GM15510 (cell line): ENCODE results near the gene PDS5B.

Source experiments
- POLR2A ChIP-seq: IDR thresholded peaks from 3 replicates; pipeline ENCODE4 v1.6.1; 2011; ENCODE audit warnings: borderline replicate concordance; ENCODE audit not compliant: insufficient read length; ENCODE audit errors: extremely low read depth

The PDS5B gene

DNA sequence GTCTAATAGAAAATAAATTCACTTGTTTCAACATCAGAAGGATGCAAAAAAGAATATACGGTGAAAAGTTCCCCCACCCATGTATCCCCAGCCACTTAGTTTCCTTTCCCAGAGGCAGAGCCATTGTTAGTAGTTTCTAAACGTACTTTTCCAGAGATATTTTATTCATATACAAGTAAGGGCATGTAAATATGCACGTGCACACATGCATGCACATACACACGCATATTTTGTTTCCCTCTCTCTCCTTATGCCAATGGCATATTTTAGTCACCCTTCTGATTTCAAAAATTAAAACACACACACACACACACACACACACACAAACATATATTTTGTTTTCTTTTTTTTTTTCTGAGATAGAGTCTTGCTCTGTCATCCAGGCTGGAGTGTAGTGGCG lies 147.4 kb downstream of the PDS5B start:
- no peak for TF ChIP-seq POLR2A

DNA sequence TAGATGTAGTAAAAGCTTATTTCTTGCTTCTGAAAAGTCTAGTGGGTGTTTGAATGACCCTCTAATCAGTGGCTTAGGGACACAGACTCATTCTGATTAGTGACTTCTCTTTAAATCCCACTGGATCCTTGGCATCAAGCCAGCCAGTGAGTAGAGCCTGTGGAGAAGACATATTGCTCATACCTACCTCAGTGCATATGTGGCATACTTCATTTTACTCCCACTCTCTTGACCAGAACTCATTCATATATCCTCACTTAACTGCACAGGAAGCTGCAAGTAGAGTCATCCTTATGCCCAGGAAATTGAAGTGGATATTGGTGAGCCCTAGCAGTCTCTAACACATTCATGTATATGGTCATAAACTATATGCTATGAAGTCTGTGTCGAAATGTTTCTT lies 148.3 kb downstream of the PDS5B start:
- TF ChIP-seq POLR2A, result no peak

DNA sequence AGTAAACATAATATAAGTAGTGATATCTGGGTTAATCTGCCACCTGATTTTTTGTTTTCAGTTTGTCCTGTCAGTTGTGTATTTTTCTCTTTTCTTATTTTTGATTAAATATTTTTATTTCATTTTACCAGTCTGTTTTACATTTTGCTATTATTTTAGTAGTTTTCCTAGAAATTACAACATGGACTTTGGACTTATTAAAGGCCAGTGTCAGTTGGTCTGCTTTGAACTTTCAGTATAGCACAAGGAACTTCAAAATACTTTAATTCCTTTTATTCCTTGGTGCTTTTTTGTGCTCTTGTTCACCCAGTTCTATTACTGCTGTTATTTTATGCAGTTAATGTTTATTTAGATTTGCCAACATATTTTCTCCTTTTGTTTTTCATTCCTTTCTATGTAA lies 149.6 kb downstream of the PDS5B start:
- no peak for TF ChIP-seq POLR2A

DNA sequence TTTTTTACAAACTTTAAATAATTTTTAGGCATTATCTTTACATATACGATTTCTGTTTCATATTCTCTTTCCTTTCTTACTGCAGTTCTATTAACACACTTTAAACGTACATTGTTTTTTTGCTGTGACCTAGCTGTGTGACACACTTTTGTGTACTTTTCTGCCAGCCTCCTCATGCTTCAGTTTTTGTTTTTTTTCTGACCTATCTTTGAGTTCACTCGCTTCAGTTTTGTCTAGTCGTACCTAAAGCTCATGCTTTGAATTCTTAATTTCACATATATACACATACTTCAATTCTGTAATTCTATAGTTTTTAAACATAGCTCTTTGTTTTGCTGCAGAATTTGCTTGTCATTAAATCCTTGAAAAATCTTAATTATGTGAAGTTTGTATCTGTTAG lies 150.4 kb downstream of the PDS5B start:
- TF ChIP-seq POLR2A, result no peak

DNA sequence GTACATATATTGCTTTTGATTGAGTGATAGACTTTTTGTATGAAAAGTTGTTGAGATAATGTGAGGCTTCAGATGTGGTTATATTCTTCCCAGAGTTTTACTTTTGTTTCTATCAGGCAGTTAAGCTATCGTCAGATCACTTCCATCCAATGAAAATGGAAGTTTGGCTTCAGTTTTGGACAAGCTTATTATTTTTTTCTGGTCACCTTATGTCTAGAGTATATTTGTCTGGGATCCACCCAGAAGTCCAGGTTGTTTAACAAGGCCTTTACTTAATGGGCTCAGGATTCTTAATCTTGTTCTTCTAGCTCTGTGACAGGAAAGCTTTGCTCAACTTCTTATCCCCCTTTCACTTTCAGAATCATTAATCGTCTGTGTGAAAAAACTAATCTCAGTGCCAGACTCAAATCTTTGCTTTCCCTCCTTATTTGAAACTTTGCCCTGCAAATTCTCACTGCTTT lies 150.9 kb downstream of the PDS5B start:
- TF ChIP-seq POLR2A, result no peak

DNA sequence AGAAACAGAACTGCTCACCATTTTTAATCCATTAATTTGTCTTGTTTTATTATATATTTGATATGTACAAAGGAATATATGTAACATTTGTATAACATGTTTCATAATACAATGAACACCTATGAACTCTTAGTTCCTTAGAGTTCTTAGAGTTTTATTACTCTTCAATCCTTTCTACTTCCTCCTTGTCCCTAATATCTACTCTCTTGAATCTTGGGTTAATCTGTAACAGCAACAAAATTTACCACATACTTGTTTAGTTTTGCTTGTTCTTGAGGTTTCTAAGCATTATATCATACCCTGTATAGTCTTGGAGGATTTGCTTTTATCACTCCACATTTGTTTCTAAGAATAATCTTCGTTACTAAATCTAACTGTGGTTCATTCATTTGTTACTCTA lies 151.4 kb downstream of the PDS5B start:
- no peak for TF ChIP-seq POLR2A

DNA sequence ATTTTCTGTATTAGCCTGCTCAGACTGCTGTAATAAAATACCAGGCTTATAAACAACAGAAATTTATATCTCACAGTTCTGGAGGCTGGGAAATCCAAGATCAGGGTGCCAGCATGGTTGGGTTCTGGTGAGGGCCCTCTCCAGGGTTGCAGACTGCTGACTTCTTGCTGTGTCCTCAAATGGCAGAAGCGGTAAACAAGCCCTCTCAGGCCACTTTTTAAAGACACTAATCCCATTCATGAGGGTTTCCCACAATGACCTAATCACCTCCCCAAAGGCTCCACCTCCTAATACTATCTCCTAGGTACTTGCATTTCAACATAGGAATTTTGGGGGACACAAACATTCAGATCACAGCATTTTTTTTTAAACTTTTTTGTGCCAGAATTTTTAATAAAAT lies 159.3 kb downstream of the PDS5B start:
- TF ChIP-seq POLR2A, result no peak

DNA sequence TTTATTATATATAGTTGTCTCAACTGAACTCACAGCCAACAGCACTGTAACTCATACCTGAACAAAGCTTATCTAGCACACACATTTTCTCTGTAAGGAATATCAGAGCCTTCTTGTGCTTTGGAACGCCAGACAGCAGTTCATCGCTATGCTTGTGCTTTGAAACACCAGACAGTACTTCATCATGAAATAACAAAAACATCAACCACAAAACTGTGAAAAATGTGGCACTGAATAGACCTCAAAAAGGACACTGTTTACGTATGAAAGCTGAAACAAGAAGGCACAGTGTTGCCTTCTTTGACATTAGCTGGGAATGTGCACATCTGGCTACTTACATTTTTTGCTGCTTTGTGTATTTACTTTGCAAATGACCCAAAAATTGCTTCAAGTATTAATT lies 160.2 kb downstream of the PDS5B start:
- TF ChIP-seq POLR2A, result no peak

DNA sequence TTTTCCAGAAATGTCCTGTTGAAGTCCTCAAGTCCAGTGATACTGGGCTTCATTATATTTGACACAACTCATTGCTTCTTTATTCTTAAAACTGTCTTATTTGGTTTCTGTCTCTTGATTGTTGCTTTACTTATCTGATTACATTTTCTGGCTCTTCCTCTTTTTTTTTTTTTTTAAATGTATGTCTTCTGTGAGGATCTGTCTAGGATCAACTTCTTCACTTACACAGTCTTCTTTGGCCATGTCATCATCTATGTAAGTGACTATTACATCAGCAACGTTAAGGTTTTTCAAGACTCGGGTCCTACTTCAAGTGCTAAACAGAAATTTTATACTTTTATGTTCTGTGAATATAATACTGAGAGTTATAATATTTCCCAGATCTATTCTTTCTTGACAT lies 162.1 kb downstream of the PDS5B start:
- TF ChIP-seq POLR2A, result no peak

DNA sequence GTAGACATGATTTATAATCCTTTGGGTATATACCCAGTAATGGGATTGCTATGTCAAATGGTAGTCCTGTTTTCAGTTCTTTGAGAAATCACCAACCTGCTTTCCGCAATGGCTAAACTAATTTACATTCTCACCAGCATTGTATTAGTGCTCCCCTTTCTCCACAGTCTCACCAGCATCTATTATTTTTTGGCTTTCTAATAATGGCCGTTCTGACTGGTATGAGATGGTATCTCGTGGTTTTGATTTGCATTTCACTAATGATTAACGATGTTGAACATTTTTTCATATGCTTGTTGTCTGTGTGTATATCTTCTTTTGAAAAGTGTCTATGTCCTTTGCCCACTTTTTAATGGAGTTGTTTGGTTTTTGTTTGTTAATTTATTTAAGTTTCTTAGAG lies 165.1 kb downstream of the PDS5B start:
- TF ChIP-seq POLR2A, result no peak

DNA sequence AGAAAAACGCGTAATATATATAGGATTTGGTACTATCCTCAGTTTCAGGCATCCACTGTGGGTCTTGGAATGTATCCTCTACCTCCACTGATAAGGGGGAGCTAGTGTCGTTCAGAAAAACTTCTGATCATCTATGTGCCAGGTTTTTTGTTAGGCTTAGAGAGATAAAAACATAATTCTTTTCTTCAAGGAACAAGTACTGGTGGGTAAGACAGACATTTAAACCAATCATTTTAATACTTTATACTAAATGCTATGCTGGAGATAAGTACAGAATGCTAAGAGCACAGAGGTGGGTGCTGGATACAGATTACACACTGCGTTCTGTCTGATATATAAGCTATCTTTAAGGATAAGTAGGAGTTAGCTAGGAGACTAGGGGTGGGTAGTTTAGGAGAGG lies 166.1 kb downstream of the PDS5B start:
- TF ChIP-seq POLR2A, result no peak

DNA sequence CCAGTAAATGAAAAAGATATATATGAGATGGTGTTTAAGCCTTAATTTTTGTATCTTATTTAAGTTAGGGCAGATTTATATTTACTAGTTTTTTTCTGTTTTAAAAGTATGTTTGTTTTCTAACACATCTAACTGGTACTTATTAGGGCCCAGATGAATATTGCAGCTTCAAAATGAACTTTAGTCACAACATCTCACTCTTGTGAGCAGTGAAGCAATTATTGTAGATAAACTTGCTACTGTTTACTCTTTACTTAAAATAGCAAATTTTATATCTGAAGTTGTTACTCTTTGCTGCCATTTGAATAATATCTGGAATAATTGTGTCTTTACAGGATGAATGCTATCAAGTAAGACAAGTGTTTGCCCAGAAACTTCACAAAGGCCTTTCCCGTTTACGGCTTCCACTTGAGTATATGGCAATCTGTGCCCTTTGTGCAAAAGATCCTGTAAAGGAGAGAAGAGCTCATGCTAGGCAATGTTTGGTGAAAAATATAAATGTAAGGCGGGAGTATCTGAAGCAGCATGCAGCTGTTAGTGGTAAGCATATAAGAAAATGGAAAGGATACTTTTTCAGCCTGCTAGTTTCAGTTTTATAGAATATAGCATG lies 166.8 kb downstream of the PDS5B start:
- TF ChIP-seq POLR2A, result no peak

DNA sequence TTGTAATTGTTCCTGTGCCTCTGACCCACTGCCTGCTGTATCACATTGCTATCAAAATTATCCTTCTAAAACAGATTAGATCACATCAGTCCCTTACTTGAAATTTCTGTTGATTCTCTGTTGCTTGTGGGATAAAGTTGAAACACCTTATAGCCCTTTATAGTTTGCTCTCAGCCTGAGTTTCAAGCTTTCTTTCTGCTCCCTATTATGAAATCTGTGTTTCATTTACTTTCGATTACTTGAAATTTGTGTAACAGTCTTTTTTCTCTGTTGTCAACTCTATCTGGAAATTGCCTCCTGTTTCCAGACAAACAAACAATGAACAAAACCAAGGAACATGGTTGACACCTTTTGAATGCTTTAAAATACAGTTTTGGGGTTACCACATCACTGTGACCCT lies 167.9 kb downstream of the PDS5B start:
- TF ChIP-seq POLR2A, result no peak

DNA sequence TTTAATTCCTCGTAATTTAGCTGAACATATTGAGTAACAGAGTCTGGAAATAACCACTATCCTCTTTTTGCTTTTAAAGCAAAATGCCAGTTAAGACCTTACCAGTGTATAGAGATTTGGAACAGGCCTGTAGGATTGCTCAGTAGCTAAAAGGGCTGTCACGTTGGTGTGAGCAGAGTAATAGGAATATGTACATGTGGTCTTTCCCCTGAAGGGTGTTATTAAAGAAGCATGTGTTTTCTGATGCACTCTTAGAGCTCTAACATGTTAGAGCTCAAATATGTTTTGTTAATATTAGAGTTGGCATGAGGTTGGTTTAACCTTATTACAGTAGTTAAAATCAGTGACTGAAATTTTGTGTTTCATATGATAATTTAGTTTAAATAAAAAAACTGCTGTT lies 172.9 kb downstream of the PDS5B start:
- no peak for TF ChIP-seq POLR2A

DNA sequence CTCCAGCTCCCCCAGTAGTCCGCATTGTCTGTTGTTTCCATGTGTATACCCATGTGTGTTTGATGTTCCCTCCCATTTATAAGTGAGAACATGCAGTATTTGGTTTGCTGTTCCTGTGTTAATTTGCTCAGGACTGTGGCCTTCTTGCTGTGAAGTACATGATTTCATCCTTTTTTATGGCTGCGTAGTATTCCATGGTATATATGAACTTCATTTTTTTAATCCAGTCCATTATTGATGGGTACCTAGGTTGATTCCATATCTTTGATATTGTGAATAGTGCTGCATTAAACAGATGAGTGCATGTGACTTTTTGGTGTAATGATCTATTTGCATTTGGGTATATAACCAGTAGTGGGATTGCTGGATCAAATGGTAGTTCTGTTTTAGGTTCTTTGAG lies 175.2 kb downstream of the PDS5B start:
- TF ChIP-seq POLR2A, result no peak

DNA sequence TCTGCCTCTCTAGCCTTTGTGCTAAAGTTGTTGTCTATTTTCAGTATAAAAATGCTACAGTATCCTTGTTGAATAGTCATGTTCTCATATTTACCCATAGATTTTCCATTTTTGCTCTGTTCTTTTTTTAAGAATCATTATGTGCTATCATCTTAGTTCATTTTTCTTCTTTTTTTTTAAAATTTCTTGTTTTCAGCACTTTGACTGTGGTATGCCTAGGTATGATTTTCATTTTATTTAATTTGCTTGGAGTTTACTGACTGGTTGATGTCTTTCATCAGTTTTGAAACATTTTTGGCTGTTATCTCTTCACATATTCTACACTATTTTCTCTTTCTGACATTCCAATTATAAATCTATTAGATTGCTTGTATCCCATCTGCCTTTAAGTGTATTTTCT lies 192.9 kb downstream of the PDS5B start:
- TF ChIP-seq POLR2A, result no peak

DNA sequence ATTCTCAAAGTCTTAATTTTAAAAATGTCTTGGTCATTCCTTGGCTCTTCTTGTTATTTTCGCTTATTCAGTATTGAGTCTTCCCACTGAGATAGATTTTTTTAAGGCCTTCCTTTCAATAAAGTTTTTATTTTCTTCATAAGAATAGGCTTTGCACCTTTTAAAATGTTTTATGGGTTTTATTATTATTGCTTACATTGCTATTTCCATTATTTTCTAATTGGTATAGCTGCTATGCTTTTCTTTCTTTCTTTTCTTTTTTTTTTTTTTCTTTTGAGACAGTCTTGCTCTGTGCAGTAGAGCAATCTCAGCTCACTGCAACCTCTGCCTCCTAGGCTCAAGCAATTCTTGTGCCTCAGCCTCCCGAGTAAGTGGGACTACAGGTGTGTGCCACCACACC lies 195.7 kb downstream of the PDS5B start:
- no peak for TF ChIP-seq POLR2A

DNA sequence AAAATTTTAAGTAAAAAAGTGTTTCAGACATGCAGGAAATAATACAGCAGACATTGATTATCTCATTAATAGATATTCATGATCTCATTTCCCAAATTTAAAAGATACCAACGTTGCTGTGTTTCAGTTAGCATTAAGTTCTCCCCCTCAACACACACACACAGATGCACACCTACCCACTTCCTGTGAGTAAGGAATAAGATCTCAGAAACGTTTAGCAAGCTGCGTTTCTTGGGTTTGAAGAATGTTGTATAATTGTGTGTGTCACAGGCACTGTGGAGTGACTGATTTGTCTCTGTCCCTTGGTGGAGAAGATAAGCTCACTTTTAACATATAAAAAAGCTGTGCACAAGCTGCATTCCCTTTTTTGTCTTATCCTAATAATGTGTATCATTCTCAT lies 196.8 kb downstream of the PDS5B start:
- TF ChIP-seq POLR2A, result no peak

DNA sequence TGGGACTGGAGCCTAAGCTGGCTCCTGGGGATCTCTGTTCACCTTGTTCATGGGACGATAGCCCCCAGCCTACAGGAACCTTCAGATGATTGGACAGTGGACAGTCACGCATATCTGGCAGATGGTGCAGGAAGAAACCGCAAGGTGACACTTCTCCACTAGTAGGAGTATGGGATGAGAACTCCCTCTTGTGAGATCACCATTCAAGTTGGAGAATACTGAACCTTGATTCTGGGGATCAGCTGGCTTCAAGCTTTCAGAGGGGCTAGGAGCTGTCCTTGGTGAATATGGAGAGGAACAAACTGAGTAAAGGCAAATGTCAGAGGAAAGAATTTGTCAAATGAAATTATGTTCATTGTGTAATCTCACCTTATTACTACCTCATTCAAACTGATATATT lies 204.5 kb downstream of the PDS5B start:
- TF ChIP-seq POLR2A, result no peak
